A172 (cell line): ENCODE results near the gene CDH13. TPM values are rescaled to one million over a fixed set of nuclear protein-coding genes. Genes with fewer than 3 reads are reported as not detected.
"Not testable (repeated sequence)": the region's sequence is repeated elsewhere in the genome, so short reads cannot be mapped to it uniquely, and the experiment has no call there.

Source experiments
- DNase-seq: peaks from one replicate; pipeline ENCODE4 v3.0.0-alpha.2; 2015; ENCODE audit warnings: low spot score
- total RNA-seq: library from RNA; depleted of rRNA; stranded (reverse); fragments of >200 nt; shearing (Covaris generic); gene quantifications from 2 replicates; pipeline ENCODE4 v1.2.3, GENCODE V29; 2014

Gene CDH13
- total RNA-seq, 1 experiment from 2014 or later = 158 TPM

GRCh38 chr16:82882982-82883835 lies 256.4 kb downstream of the CDH13 start:
- no peak for DNase-seq

- no peak for DNase-seq
Measured at GRCh38 chr16:82884320-82884898, 257.6 kb downstream of the CDH13 start.

GRCh38 chr16:82886146-82886545 lies 259.4 kb downstream of the CDH13 start:
- no peak for DNase-seq

- peak; percentile 9 for DNase-seq
Measured at GRCh38 chr16:82888591-82889001, 261.8 kb downstream of the CDH13 start.

- no peak for DNase-seq
Measured at GRCh38 chr16:82891424-82891823, 264.7 kb downstream of the CDH13 start.

- no peak for DNase-seq
Measured at GRCh38 chr16:82891918-82892317, 265.1 kb downstream of the CDH13 start.

GRCh38 chr16:82892324-82892723 lies 265.6 kb downstream of the CDH13 start:
- DNase-seq = no peak

GRCh38 chr16:82895843-82896242 lies 269.1 kb downstream of the CDH13 start:
- DNase-seq = no peak

- DNase-seq = no peak
Measured at GRCh38 chr16:82899006-82899405, 272.2 kb downstream of the CDH13 start.

- no peak for DNase-seq
Measured at GRCh38 chr16:82899731-82900450, 273.1 kb downstream of the CDH13 start.

- DNase-seq = no peak
Measured at GRCh38 chr16:82900559-82900958, 273.8 kb downstream of the CDH13 start.

GRCh38 chr16:82911925-82912324 lies 285.2 kb downstream of the CDH13 start:
- no peak for DNase-seq

- DNase-seq = no peak
Measured at GRCh38 chr16:82915139-82915824, 288.5 kb downstream of the CDH13 start.

- DNase-seq = no peak
Measured at GRCh38 chr16:82917886-82918595, 291.3 kb downstream of the CDH13 start.

- DNase-seq = peak; percentile 19
Measured at GRCh38 chr16:82924075-82924854, 297.5 kb downstream of the CDH13 start.

GRCh38 chr16:82926500-82926899 lies 299.7 kb downstream of the CDH13 start:
- DNase-seq = no peak

GRCh38 chr16:82933933-82934332 lies 307.2 kb downstream of the CDH13 start:
- not testable (repeated sequence) for DNase-seq

- peak; percentile 39 for DNase-seq
Measured at GRCh38 chr16:82935766-82936165, 309.0 kb downstream of the CDH13 start.

GRCh38 chr16:82936941-82937551 lies 310.3 kb downstream of the CDH13 start:
- peak; percentile 52 for DNase-seq

- no peak for DNase-seq
Measured at GRCh38 chr16:82937926-82938520, 311.3 kb downstream of the CDH13 start.
